C4-2B (cell line): ENCODE results near the gene REPS2.

ENCODE experiments used
- H3K27ac ChIP-seq: fragments of 450-650 bp; 2 replicates; pipeline ENCODE4 v1.5.1; 2017
- CTCF ChIP-seq: fragments of 450-650 bp; conservative IDR thresholded peaks from 2 replicates; pipeline ENCODE4 v1.5.1; 2017; ENCODE audit warnings: mild to moderate bottlenecking
- ZFX ChIP-seq: fragments of 450-650 bp; IDR thresholded peaks from 2 replicates; pipeline ENCODE4 v1.6.1; 2017

The REPS2 gene

GRCh38 chrX:16946361-16946964, at the start of gene REPS2:
Gene REPS2 (plus strand): TSS chrX:16946658. CDS start chrX:16946862, 204 bp downstream.
- no peak for TF ChIP-seq ZFX
- TF ChIP-seq CTCF, result no peak; the same call in 1 of the 2 replicates
- peak within 1 kb of the TSS; percentile 70 for H3K27ac ChIP-seq

GRCh38 chrX:16897445-16897844, 49.0 kb upstream of the REPS2 start:
- no peak for TF ChIP-seq ZFX
- TF ChIP-seq CTCF, result no peak

GRCh38 chrX:16903274-16904022, 43.0 kb upstream of the REPS2 start:
- H3K27ac ChIP-seq, result no peak overlapping the region
- no peak for TF ChIP-seq ZFX
- TF ChIP-seq CTCF, result no peak

More at GRCh38 chrX:16897445-16897844, 49.0 kb upstream of the REPS2 start:
- H3K27ac ChIP-seq, result no peak overlapping the region

GRCh38 chrX:16910376-16910775, 36.1 kb upstream of the REPS2 start:
- TF ChIP-seq ZFX (no peak), CTCF (no peak)
- H3K27ac ChIP-seq, result no peak overlapping the region

- no peak for TF ChIP-seq ZFX
- TF ChIP-seq CTCF, result no peak
- H3K27ac ChIP-seq, result no peak overlapping the region
These were observed 32.4 kb upstream of the REPS2 start for GRCh38 chrX:16914058-16914457.

GRCh38 chrX:16916561-16916960, 29.9 kb upstream of the REPS2 start:
- TF ChIP-seq CTCF (no peak), ZFX (no peak)
- H3K27ac ChIP-seq, result no peak overlapping the region

GRCh38 chrX:16917120-16917519, 29.3 kb upstream of the REPS2 start:
- TF ChIP-seq CTCF, result no peak
- TF ChIP-seq ZFX, result no peak

More at GRCh38 chrX:16917120-16917519, 29.3 kb upstream of the REPS2 start:
- no peak overlapping the region for H3K27ac ChIP-seq
